Activated CD8-positive, alpha-beta memory T cell treated with anti-CD3 and anti-CD28 coated beads for 24 hours (primary cell): ENCODE measurements around the gene DUSP15.
A peak's percentile ranks its signal among the peaks of the same experiment; 100 is the strongest.
"Not testable (repeated sequence)": the region's sequence is repeated elsewhere in the genome, so short reads cannot be mapped to it uniquely, and the experiment has no call there.

ENCODE experiments used
- DNase-seq: peaks from one replicate; pipeline ENCODE4 v3.0.0-alpha.2; 2020

Gene DUSP15

GRCh38 chr20:31837896-31838397 lies 32.4 kb downstream of the DUSP15 start:
- no peak for DNase-seq

GRCh38 chr20:31836853-31837608 lies 33.3 kb downstream of the DUSP15 start:
- no peak for DNase-seq

GRCh38 chr20:31835977-31836852 lies 34.1 kb downstream of the DUSP15 start:
- no peak for DNase-seq

GRCh38 chr20:31835554-31835953 lies 34.8 kb downstream of the DUSP15 start:
- DNase-seq: no peak

GRCh38 chr20:31833931-31834521 lies 36.3 kb downstream of the DUSP15 start:
- no peak for DNase-seq

GRCh38 chr20:31833130-31833930 lies 37.0 kb downstream of the DUSP15 start:
- peak; percentile 85 for DNase-seq

GRCh38 chr20:31831771-31832306 lies 38.5 kb downstream of the DUSP15 start:
- DNase-seq: no peak

GRCh38 chr20:31831211-31831610 lies 39.1 kb downstream of the DUSP15 start:
- no peak for DNase-seq

GRCh38 chr20:31830406-31830981 lies 39.8 kb downstream of the DUSP15 start:
- no peak for DNase-seq

GRCh38 chr20:31829731-31830130 lies 40.6 kb downstream of the DUSP15 start:
- DNase-seq: no peak

GRCh38 chr20:31828016-31828415 lies 42.3 kb downstream of the DUSP15 start:
- DNase-seq: not testable (repeated sequence)

GRCh38 chr20:31827059-31827458 lies 43.3 kb downstream of the DUSP15 start:
- no peak for DNase-seq

- DNase-seq: no peak
Observed at GRCh38 chr20:31826074-31826473, 44.3 kb downstream of the DUSP15 start.

GRCh38 chr20:31824554-31825313 lies 45.6 kb downstream of the DUSP15 start:
- no peak for DNase-seq

- no peak for DNase-seq
Observed at GRCh38 chr20:31824125-31824485, 46.2 kb downstream of the DUSP15 start.

- DNase-seq: no peak
Observed at GRCh38 chr20:31823360-31824124, 46.8 kb downstream of the DUSP15 start.

- peak; percentile 94 for DNase-seq
Observed at GRCh38 chr20:31822421-31823330, 47.7 kb downstream of the DUSP15 start.

- no peak for DNase-seq
Observed at GRCh38 chr20:31821427-31821826, 48.9 kb downstream of the DUSP15 start.

- DNase-seq: no peak
Observed at GRCh38 chr20:31820228-31820627, 50.1 kb downstream of the DUSP15 start.
